Inflammatory macrophage treated with lipopolysaccharide for 1 hour (primary cell): ENCODE data around the gene TRIM6.
"Not testable (repeated sequence)": the region's sequence is repeated elsewhere in the genome, so short reads cannot be mapped to it uniquely, and the experiment has no call there.

Experiments
- DNase-seq, 2 donors: peaks; one replicate each; pipeline ENCODE4 v3.0.0-alpha.2; 2020 to 2022

TRIM6 gene, protein sequence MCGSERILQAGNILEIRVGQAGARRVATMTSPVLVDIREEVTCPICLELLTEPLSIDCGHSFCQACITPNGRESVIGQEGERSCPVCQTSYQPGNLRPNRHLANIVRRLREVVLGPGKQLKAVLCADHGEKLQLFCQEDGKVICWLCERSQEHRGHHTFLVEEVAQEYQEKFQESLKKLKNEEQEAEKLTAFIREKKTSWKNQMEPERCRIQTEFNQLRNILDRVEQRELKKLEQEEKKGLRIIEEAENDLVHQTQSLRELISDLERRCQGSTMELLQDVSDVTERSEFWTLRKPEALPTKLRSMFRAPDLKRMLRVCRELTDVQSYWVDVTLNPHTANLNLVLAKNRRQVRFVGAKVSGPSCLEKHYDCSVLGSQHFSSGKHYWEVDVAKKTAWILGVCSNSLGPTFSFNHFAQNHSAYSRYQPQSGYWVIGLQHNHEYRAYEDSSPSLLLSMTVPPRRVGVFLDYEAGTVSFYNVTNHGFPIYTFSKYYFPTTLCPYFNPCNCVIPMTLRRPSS

GRCh38 chr11:5596607-5597201 is at the start of gene TRIM6:
TSS of gene TRIM6 (plus strand) at chr11:5596637. CDS start at chr11:5596898, 261 bp downstream.
- DNase-seq = peak; percentile 35 to 38

GRCh38 chr11:5547982-5548381 is 48.5 kb upstream of the TRIM6 start:
- no peak for DNase-seq

DNA sequence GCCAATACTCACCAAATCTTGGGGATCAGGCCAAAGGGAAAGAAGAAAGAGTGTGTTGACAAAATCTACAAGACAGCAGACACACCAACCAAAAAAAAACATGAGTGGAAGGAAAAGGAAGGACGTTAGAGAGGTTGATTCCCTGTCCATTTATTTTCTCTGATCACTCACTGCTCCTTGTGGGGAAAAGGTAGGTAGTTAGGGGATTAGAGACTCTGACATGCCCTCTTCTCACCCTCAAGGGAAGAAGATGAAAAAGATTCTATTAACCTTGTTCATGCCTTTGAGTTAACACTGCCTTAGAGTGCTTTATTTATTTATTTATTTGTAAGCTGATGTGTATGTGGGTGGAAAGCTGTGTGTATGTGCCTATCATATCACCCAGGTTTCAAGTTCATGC is 48.0 kb upstream of the TRIM6 start, which contains the start of gene OR52H1:
OR52H1 (minus strand) TSS at position 101 of the 400 bp plus-strand sequence. CDS start 3,035 bp downstream, outside the sequence.
- no peak for DNase-seq

DNA sequence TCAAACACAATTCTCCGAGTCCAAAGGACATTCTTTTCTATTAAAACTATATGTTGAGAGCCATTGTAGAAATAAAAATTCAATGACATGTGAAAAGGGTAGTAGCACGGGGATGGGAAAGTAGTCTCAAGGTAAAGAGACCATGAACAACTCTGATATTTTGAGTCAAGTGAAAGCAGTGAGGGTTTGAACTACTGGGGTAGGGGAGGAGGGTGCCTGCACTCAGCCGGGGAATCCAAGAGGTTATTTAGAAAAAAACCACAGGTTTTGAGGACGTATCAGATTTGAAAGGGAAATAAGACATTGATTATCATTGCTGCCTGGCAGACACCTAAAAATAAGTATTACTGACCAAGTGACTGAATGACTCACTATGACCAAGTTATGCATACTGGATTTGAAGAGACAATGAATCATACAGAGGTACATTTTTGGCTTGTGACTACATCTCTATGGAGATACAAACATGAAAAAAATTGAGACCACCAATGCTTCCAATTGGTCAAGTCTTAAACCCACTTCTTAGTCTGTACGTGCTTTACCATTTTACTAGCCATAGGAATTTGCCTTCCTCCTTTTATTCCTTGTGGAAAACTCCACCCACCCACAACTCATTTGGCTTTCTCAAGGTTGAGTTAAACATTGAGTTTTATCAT is 45.9 kb upstream of the TRIM6 start:
- no peak for DNase-seq

- no peak for DNase-seq
Measured at GRCh38 chr11:5553343-5553742, 43.1 kb upstream of the TRIM6 start.

GRCh38 chr11:5556596-5557188 is 39.7 kb upstream of the TRIM6 start:
- DNase-seq = no peak

DNA sequence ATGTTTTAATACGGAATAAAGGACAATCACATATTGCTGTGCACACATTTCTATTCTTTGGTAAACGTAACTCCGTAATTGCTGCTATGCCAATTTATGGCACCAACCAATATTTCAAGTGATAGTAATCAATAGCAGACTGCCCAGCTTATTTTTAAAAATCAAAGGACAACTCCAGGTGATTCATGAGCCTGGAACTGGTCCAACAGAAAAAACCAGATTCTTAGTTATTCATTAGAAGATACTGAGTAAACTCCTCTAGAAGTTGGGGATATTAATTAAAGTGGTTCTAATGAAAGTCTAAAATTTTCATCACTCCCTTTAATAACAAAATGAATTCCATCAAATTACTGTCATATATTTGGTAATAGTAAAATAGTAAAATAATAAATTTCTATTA is 38.7 kb upstream of the TRIM6 start:
- DNase-seq = no peak

GRCh38 chr11:5564259-5565019 is 32.0 kb upstream of the TRIM6 start:
- DNase-seq = no peak

- DNase-seq = no peak
Measured at GRCh38 chr11:5574654-5575053, 21.8 kb upstream of the TRIM6 start.

GRCh38 chr11:5575152-5575551 is 21.3 kb upstream of the TRIM6 start:
- DNase-seq = no peak

GRCh38 chr11:5577101-5577500 is 19.3 kb upstream of the TRIM6 start:
- DNase-seq = no peak

GRCh38 chr11:5580577-5580976 is 15.9 kb upstream of the TRIM6 start, which contains the start of gene OR52B6:
TSS of gene OR52B6 (plus strand) at chr11:5580877. CDS start at chr11:5580877, 0 bp downstream.
- DNase-seq = no peak

GRCh38 chr11:5581014-5581413 is 15.4 kb upstream of the TRIM6 start:
- no peak for DNase-seq

GRCh38 chr11:5584458-5584857 is 12.0 kb upstream of the TRIM6 start:
- not testable (repeated sequence) for DNase-seq

GRCh38 chr11:5589906-5590305 is 6.5 kb upstream of the TRIM6 start:
- not testable (repeated sequence) for DNase-seq

GRCh38 chr11:5591613-5592012 is 4.8 kb upstream of the TRIM6 start:
- DNase-seq = no peak

DNA sequence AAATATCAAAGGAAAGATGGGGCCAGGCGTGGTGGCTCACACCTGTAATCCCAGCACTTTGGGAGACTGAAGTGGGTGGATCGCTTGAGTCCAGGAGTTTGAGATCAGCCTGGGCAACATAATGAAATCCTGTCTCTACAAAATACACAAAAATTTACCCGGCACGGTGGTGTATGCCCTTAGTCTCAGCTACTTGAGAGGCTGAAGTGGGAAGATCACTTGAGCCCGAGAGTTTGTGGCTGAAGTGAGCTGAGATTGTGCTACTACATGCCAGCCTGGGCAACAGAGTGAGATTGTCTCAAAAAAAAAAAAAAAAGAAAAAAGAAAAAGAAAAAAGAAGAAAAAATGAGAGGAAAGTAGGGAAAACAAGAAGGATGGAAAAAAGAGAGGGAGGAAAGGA is 3.8 kb upstream of the TRIM6 start:
- DNase-seq = no peak

GRCh38 chr11:5593146-5593545 is 3.3 kb upstream of the TRIM6 start:
- no peak for DNase-seq

- no peak for DNase-seq
Measured at GRCh38 chr11:5597953-5598352, 1.5 kb downstream of the TRIM6 start.

DNA sequence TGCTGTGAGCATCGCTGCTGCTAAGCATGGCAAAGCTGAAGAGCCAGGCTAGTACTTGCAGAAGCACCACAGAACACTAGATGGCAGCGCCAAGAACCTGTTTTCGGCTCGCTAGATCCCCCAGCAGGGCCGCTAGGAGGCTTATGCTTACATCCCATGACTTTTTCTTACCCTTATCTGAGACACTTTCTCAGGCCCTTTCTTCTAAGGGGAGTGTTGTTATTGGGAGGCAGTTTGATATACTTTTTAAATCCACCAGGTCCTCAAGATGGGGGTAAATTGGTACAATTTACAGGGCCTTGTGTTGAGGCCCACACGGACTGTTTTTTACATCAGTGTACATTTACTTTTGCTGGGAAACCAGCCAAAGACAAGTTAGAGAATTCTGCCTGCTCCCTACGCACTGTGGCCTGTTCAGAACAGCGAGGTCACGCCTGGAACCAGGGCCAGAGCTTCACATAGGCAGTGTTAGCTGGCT is 4.0 kb downstream of the TRIM6 start:
- peak; percentile 68 to 73 for DNase-seq

GRCh38 chr11:5602791-5603190 is 6.4 kb downstream of the TRIM6 start:
- not testable (repeated sequence) for DNase-seq

- DNase-seq = no peak
Measured at GRCh38 chr11:5603326-5603725, 6.9 kb downstream of the TRIM6 start.
